SK-N-SH (cell line): ENCODE measurements around the gene NTRK3. TPM values are rescaled to one million over a fixed set of nuclear protein-coding genes. Genes with fewer than 3 reads are reported as not detected.

Experiments
- CTCF ChIA-PET: fragments of 300-600, 350-600 bp; formaldehyde crosslinking; extraction: SDS; loops from one replicate; lab custom pipeline; 2021; lab: Yijun Ruan, JAX
- POLR2A ChIA-PET: fragments of 350-600 bp; sonication (Branson Sonifier 250); formaldehyde crosslinking; extraction: SDS; loops from one replicate; lab custom pipeline; 2020; ENCODE audit warnings: antibody characterized with exemption, inconsistent platforms; lab: Yijun Ruan, JAX
- DNase-seq: peaks from one replicate; pipeline ENCODE4 v3.0.0; 2012
- H2AFZ ChIP-seq: fragments of 200-600 bp; sonication (generic); 2 replicates; pipeline ENCODE4 v1.8.1; 2016; ENCODE audit warnings: antibody characterized with exemption, mild to moderate bottlenecking, low read depth
- H3F3A ChIP-seq: fragments of 200-600 bp; sonication (generic); replicated peaks from 2 replicates; pipeline ENCODE3; 2016; ENCODE audit warnings: antibody characterized with exemption, mild to moderate bottlenecking; ENCODE audit not compliant: insufficient read depth
- H3K27ac ChIP-seq, 2 experiments: fragments of 200-500 bp in 1 of 2; fragments of 200-600 bp in 1 of 2; sonication (Bioruptor generic) in 1 of 2; sonication (generic), shearing (Covaris generic) in 1 of 2; 2 replicates each; pipeline versions ENCODE4 v1.5.1 to v1.6.1; 2014 to 2016; ENCODE audit warnings: low read depth in 2 of 2, inconsistent platforms in 1 of 2, low read length in 1 of 2, mild to moderate bottlenecking in 1 of 2, mixed read lengths in 1 of 2
- H3K27me3 ChIP-seq: fragments of 200-600 bp; sonication (generic), shearing (Covaris generic); 2 replicates; pipeline ENCODE4 v1.6.1; 2016; ENCODE audit warnings: mixed run types; ENCODE audit not compliant: insufficient read depth
- H3K36me3 ChIP-seq, 2 experiments: fragments of 200-500 bp in 1 of 2; fragments of 200-600 bp in 1 of 2; sonication (Bioruptor generic) in 1 of 2; sonication (generic) in 1 of 2; replicated peaks in 1 of 2; 2 replicates each; pipeline versions ENCODE3 to v1.5.1; 2014 to 2016; ENCODE audit warnings: low read length in 1 of 2, mild to moderate bottlenecking in 1 of 2; ENCODE audit not compliant: insufficient read depth in 2 of 2, control insufficient read depth in 1 of 2
- H3K4me1 ChIP-seq, 2 experiments: fragments of 200-500 bp in 1 of 2; fragments of 200-600 bp in 1 of 2; sonication (Bioruptor generic) in 1 of 2; sonication (generic), shearing (Covaris generic) in 1 of 2; 2 replicates each; pipeline versions ENCODE4 v1.5.1 to v1.6.1; 2014 to 2016; ENCODE audit warnings: low read depth in 1 of 2, low read length in 1 of 2, mixed run types in 1 of 2; ENCODE audit not compliant: insufficient read depth in 2 of 2, control insufficient read depth in 1 of 2
- H3K4me2 ChIP-seq: fragments of 200-600 bp; sonication (generic), shearing (Covaris generic); 2 replicates; pipeline ENCODE4 v1.6.1; 2017; ENCODE audit warnings: mixed run types
- H3K4me3 ChIP-seq, 2 experiments: fragments of 200-500 bp in 1 of 2; fragments of 200-600 bp in 1 of 2; sonication (Bioruptor generic) in 1 of 2; sonication (generic), shearing (Covaris generic) in 1 of 2; 2 replicates each; pipeline versions ENCODE4 v1.5.1 to v1.8.1; 2014 to 2016; ENCODE audit warnings: low read depth in 2 of 2, inconsistent platforms in 1 of 2, low read length in 1 of 2, mild to moderate bottlenecking in 1 of 2, mixed read lengths in 1 of 2, moderate library complexity in 1 of 2
- H3K79me2 ChIP-seq: fragments of 200-600 bp; sonication (generic); 2 replicates; pipeline ENCODE4 v1.8.1; 2017; ENCODE audit warnings: mild to moderate bottlenecking; ENCODE audit not compliant: insufficient read depth
- H3K9ac ChIP-seq: fragments of 200-600 bp; sonication (generic); 2 replicates; pipeline ENCODE4 v1.6.1; 2017; ENCODE audit warnings: mixed run types
- H3K9me2 ChIP-seq: fragments of 200-600 bp; sonication (generic); 2 replicates; pipeline ENCODE4 v1.6.1; 2017; ENCODE audit warnings: mixed run types
- H3K9me3 ChIP-seq: fragments of 200-600 bp; sonication (generic); 2 replicates; pipeline ENCODE4 v1.6.1; 2017; ENCODE audit warnings: mixed run types, mild to moderate bottlenecking, moderate library complexity
- H4K20me1 ChIP-seq: fragments of 200-600 bp; sonication (generic); 2 replicates; pipeline ENCODE4 v1.6.1; 2017; ENCODE audit warnings: mild to moderate bottlenecking, mixed run types; ENCODE audit not compliant: insufficient read depth
- EP300 ChIP-seq, 2 experiments: IDR thresholded peaks; 2 replicates each; pipeline versions ENCODE4 v1.4.0 to v1.6.1; 2012; ENCODE audit warnings: borderline replicate concordance in 1 of 2, low read depth in 1 of 2, low read length in 1 of 2
- FOXJ3 ChIP-seq: sonication (generic); formaldehyde crosslinking; IDR thresholded peaks from 2 replicates; pipeline ENCODE4 v1.5.1; 2020; ENCODE audit warnings: mild to moderate bottlenecking, missing genetic modification reagents
- GABPA ChIP-seq: IDR thresholded peaks from 2 replicates; pipeline ENCODE4 v1.4.0; 2012; ENCODE audit warnings: low read depth, mild to moderate bottlenecking
- PBX3 ChIP-seq: IDR thresholded peaks from 2 replicates; pipeline ENCODE4; 2012
- POLR2AphosphoS5 ChIP-seq: IDR thresholded peaks from 2 replicates; pipeline ENCODE4 v1.6.1; 2012; ENCODE audit warnings: low read depth, low read length
- RCOR1 ChIP-seq: fragments of 150-350 bp; IDR thresholded peaks from 2 replicates; pipeline ENCODE4 v1.6.1; 2017; ENCODE audit warnings: antibody characterized with exemption, low read length
- REST ChIP-seq: IDR thresholded peaks from 2 replicates; pipeline ENCODE4 v1.6.1; 2012; ENCODE audit warnings: mild to moderate bottlenecking, low read depth, low read length, moderate library complexity
- RXRA ChIP-seq: IDR thresholded peaks from 2 replicates; pipeline ENCODE4 v1.4.0; 2012; ENCODE audit warnings: low read depth, mild to moderate bottlenecking, borderline replicate concordance
- SIN3A ChIP-seq: IDR thresholded peaks from 2 replicates; pipeline ENCODE4 v1.6.1; 2012; ENCODE audit warnings: low read depth, mild to moderate bottlenecking, low read length, moderate library complexity, borderline replicate concordance
- TCF12 ChIP-seq: IDR thresholded peaks from 2 replicates; pipeline ENCODE4 v1.4.0; 2012
- TEAD4 ChIP-seq: IDR thresholded peaks from 2 replicates; pipeline ENCODE4 v1.4.0; 2012; ENCODE audit warnings: mild to moderate bottlenecking, borderline replicate concordance; ENCODE audit not compliant: insufficient read depth
- USF2 ChIP-seq: fragments of 150-350 bp; IDR thresholded peaks from 2 replicates; pipeline ENCODE4 v1.6.1; 2017; ENCODE audit warnings: antibody characterized with exemption, low read length, low read depth, borderline replicate concordance
- WGBS: methylation state at CpG from one replicate; pipeline ENCODE4 v1.1.6; 2017; ENCODE audit warnings: low lambda C conversion rate; 5-methylcytosine and 5-hydroxymethylcytosine counted together
- polyA plus RNA-seq, 3 experiments: library from polyadenylated mRNA; depleted of rRNA; stranded (reverse); fragments of >200 nt; gene quantifications; 2 replicates each; pipeline ENCODE4 v1.2.3, GENCODE V29; 2012
- TF ChIP-seq, protein P1 (sequence below): fragments of 150-350 bp; IDR thresholded peaks from 2 replicates; pipeline ENCODE4 v1.6.1; 2016; ENCODE audit warnings: mild to moderate bottlenecking, low read depth, low read length
- TF ChIP-seq, protein P2 (sequence below): IDR thresholded peaks from 2 replicates; pipeline ENCODE4 v1.4.0; 2012; ENCODE audit warnings: low read depth, borderline replicate concordance
- TF ChIP-seq, protein P3 (sequence below): IDR thresholded peaks from 2 replicates; pipeline ENCODE4 v1.4.0; 2012; ENCODE audit warnings: low read depth, borderline replicate concordance

NTRK3 gene
- polyA plus RNA-seq, 1 of the 3 experiments (the other 2 are of a cell fraction) = 2.6 TPM

DNA sequence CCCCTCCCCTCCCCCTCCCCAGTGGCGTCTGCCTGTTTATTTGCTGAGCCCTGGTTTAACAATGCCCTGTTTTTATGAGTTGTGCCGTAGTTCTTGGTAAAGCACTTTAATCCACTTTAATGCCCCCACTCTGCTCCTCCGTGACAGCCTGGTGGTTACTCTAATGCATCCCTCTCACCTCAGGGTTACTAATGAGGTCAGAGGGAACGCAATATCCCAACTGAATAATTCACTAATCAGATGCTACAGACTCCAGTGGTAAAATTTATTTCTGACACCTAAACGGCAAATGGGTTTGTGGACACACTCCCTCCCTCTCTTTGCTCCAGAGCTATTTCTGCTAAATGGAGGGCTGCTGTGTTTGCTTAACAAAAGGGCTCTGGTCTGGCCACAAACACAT, 26.1 kb upstream of the NTRK3 start:
- no peaks in the 10 kb centered on the region; a peak in 1 of 4 replicates for H3K4me1 ChIP-seq
- H3K9me3 ChIP-seq = no peaks in the 10 kb centered on the region
- TF ChIP-seq PBX3 = no peak
- no peak for TF ChIP-seq EP300 (IDR thresholded peaks at IDR 0.05; ENCODE audit: borderline replicate concordance in 1 of 2, low read depth in 1 of 2, low read length in 1 of 2)
- H3K4me3 ChIP-seq = no peak overlapping the region
- no peaks in the 10 kb centered on the region for H3K36me3 ChIP-seq
- CTCF ChIA-PET = interaction anchor here (0.6 to 3.4 kb wide), 4 partner anchors 9 to 168 kb away, joined by 3 to 43 read pairs (median 6); no protein-coding TSS in a partner anchor
- WGBS = 28% methylated on average over 5 of the region's 5 CpGs
- no peaks in the 10 kb centered on the region for H4K20me1 ChIP-seq
- POLR2A ChIA-PET = no interaction called here
- no peak overlapping the region for H3K4me2 ChIP-seq
- H3F3A ChIP-seq = no peaks in the 10 kb centered on the region
- H3K27ac ChIP-seq = no peak overlapping the region
- H3K27me3 ChIP-seq = no peaks in the 10 kb centered on the region
- no peaks in the 10 kb centered on the region for H3K79me2 ChIP-seq
- H2AFZ ChIP-seq = no peak overlapping the region
- H3K9ac ChIP-seq = no peak overlapping the region
- DNase-seq = no peak
- H3K9me2 ChIP-seq = no peaks in the 10 kb centered on the region

DNA sequence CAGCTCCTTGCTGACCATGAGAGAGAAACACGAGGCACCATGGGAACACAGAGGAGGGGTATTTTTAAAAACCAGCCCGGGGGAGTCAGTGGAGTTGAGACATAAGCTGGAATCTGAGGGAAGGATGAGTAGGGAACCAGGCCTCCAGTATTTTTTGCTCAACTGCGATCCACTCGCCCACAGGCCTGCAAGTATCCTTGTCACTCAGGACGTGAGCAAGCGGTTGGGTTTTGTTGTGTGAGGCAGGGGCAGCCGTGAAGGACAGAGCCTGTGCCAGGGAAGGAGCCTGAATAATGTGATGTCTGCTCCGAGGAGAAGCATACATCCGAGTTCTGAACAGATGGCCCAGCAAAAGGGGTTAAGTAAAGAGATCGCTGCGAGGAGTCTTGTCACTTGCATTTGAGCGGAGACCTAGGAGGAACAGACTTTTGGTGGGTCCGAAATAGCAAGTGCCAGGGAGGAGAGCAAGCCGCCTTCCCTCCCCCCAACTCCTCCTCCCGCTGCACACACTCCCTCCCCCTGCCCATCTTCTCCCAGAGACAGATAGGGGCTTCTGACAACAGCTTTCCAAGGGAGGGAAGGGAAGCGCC, 20.4 kb upstream of the NTRK3 start:
- no peaks in the 10 kb centered on the region for H3K79me2 ChIP-seq
- H3K27me3 ChIP-seq = no peaks in the 10 kb centered on the region
- no peak overlapping the region for H3K9ac ChIP-seq
- POLR2A ChIA-PET = no interaction called here
- no peak overlapping the region for H3K4me2 ChIP-seq
- no peaks in the 10 kb centered on the region for H4K20me1 ChIP-seq
- no peak overlapping the region for H3K27ac ChIP-seq
- no peaks in the 10 kb centered on the region for H3F3A ChIP-seq
- DNase-seq = no peak
- no peaks in the 10 kb centered on the region for H3K9me2 ChIP-seq
- H2AFZ ChIP-seq = no peak overlapping the region
- H3K4me3 ChIP-seq = no peak overlapping the region
- TF ChIP-seq EP300 (IDR thresholded peaks at IDR 0.05; ENCODE audit: borderline replicate concordance in 1 of 2, low read depth in 1 of 2, low read length in 1 of 2) = no peak
- TF ChIP-seq USF2 = no peak
- no peak for TF ChIP-seq TEAD4
- no peak for TF ChIP-seq POLR2AphosphoS5
- TF ChIP-seq SIN3A = no peak
- TF ChIP-seq, protein P1, sequence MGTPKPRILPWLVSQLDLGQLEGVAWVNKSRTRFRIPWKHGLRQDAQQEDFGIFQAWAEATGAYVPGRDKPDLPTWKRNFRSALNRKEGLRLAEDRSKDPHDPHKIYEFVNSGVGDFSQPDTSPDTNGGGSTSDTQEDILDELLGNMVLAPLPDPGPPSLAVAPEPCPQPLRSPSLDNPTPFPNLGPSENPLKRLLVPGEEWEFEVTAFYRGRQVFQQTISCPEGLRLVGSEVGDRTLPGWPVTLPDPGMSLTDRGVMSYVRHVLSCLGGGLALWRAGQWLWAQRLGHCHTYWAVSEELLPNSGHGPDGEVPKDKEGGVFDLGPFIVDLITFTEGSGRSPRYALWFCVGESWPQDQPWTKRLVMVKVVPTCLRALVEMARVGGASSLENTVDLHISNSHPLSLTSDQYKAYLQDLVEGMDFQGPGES = no peak
- TF ChIP-seq RCOR1 = no peak
- no peak for TF ChIP-seq FOXJ3
- TF ChIP-seq, protein P2, sequence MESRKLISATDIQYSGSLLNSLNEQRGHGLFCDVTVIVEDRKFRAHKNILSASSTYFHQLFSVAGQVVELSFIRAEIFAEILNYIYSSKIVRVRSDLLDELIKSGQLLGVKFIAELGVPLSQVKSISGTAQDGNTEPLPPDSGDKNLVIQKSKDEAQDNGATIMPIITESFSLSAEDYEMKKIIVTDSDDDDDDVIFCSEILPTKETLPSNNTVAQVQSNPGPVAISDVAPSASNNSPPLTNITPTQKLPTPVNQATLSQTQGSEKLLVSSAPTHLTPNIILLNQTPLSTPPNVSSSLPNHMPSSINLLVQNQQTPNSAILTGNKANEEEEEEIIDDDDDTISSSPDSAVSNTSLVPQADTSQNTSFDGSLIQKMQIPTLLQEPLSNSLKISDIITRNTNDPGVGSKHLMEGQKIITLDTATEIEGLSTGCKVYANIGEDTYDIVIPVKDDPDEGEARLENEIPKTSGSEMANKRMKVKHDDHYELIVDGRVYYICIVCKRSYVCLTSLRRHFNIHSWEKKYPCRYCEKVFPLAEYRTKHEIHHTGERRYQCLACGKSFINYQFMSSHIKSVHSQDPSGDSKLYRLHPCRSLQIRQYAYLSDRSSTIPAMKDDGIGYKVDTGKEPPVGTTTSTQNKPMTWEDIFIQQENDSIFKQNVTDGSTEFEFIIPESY = no peak
- TF ChIP-seq, protein P3, sequence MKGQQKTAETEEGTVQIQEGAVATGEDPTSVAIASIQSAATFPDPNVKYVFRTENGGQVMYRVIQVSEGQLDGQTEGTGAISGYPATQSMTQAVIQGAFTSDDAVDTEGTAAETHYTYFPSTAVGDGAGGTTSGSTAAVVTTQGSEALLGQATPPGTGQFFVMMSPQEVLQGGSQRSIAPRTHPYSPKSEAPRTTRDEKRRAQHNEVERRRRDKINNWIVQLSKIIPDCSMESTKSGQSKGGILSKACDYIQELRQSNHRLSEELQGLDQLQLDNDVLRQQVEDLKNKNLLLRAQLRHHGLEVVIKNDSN = no peak
- no peak for TF ChIP-seq GABPA
- no peak for TF ChIP-seq TCF12
- no peak for TF ChIP-seq REST
- no peak for TF ChIP-seq RXRA
- CTCF ChIA-PET = interaction anchor here (0.6 to 9.7 kb wide), 4 partner anchors 29 to 1472 kb away, joined by 3 to 103 read pairs (median 40); no protein-coding TSS in a partner anchor
- no peaks in the 10 kb centered on the region; a peak in 1 of 4 replicates for H3K4me1 ChIP-seq
- WGBS = 49% methylated on average over 16 of the region's 16 CpGs
- H3K36me3 ChIP-seq = no peaks in the 10 kb centered on the region
- H3K9me3 ChIP-seq = no peaks in the 10 kb centered on the region
